Immature natural killer cell (primary cell): ENCODE measurements around the gene RBM23. TPM values are rescaled to one million over a fixed set of nuclear protein-coding genes. Genes with fewer than 3 reads are reported as not detected.
"Not testable (repeated sequence)": the region's sequence is repeated elsewhere in the genome, so short reads cannot be mapped to it uniquely, and the experiment has no call there.

ENCODE experiments used
- DNase-seq, 3 donors: peaks; one replicate each; pipeline ENCODE4 v3.0.0; 2022; ENCODE audit warnings: mixed read lengths in 1 of 3
- H3K27ac Mint-ChIP-seq, 6 donors: one replicate each; pipeline ENCODE4 v1.8.0; 2020; ENCODE audit warnings: mixed read lengths in 6 of 6, mild to moderate bottlenecking in 5 of 6, inconsistent platforms in 4 of 6, moderate library complexity in 3 of 6
- H3K27me3 Mint-ChIP-seq, 3 donors: one replicate each; pipeline ENCODE4 v1.8.0; 2020 to 2021; ENCODE audit warnings: low read depth in 3 of 3, mild to moderate bottlenecking in 3 of 3, mixed read lengths in 3 of 3, moderate library complexity in 3 of 3, inconsistent platforms in 1 of 3
- H3K36me3 Mint-ChIP-seq, 3 donors: one replicate each; pipeline ENCODE4 v1.8.0; 2020; ENCODE audit warnings: mixed read lengths in 3 of 3, inconsistent platforms in 2 of 3, mild to moderate bottlenecking in 2 of 3
- H3K4me1 Mint-ChIP-seq, 2 donors: one replicate each; pipeline ENCODE4 v1.8.0; 2020; ENCODE audit warnings: inconsistent platforms in 2 of 2, mild to moderate bottlenecking in 2 of 2, mixed read lengths in 2 of 2, moderate library complexity in 1 of 2
- H3K4me3 Mint-ChIP-seq, 5 donors: one replicate each; pipeline ENCODE4 v1.8.0; 2020; ENCODE audit warnings: mild to moderate bottlenecking in 5 of 5, mixed read lengths in 5 of 5, inconsistent platforms in 3 of 5, moderate library complexity in 3 of 5
- H3K9me3 Mint-ChIP-seq, 6 donors: one replicate each; pipeline ENCODE4 v1.8.0; 2020; ENCODE audit warnings: mild to moderate bottlenecking in 6 of 6, mixed read lengths in 6 of 6, inconsistent platforms in 4 of 6, moderate library complexity in 3 of 6
- polyA plus RNA-seq, 3 donors: library from polyadenylated mRNA; unstranded; fragments of 300-500 nt; fragmentation: Illumina TruSeq; gene quantifications; one replicate each; pipeline ENCODE4 v1.2.3, GENCODE V29; 2021

RBM23 gene
- polyA plus RNA-seq, 3 donors from 2014 or later = 80.9 to 91.9 (median 85.5) TPM

DNA sequence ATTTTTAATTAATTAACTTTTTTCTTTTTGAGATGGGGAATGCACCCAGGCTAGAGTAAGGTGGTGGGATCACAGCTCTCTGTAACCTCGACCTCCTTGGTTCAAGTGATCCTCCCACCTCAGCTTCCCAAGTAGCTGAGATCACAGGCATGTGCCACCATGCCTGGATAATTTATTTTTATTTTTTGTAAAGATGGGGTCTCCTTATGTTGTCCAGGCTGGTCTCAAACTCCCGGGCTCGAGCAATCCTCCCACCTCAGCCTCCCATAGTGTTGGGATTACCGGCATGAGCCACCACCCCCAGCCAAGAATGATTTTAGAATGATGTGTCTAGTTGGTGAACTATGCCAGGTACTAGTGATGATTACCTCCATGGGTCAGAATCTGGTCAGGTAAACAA, 54.0 kb downstream of the RBM23 start:
- H3K4me3 Mint-ChIP-seq = no peak overlapping the region
- no peaks in the 10 kb centered on the region for H3K9me3 Mint-ChIP-seq
- peaks cover 0 to 4% (median 0%) of the 10 kb centered on the region in 3 donors for H3K36me3 Mint-ChIP-seq
- H3K27me3 Mint-ChIP-seq = peaks cover 8 to 20% (median 20%) of the 10 kb centered on the region in 3 donors
- H3K4me1 Mint-ChIP-seq = no peaks in the 10 kb centered on the region
- no peak for DNase-seq
- H3K27ac Mint-ChIP-seq = no peak overlapping the region

GRCh38 chr14:22861651-22862050, 57.3 kb downstream of the RBM23 start:
- H3K36me3 Mint-ChIP-seq = peaks cover 0 to 4% (median 0%) of the 10 kb centered on the region in 3 donors
- DNase-seq = no peak
- H3K27ac Mint-ChIP-seq = no peak overlapping the region
- no peak overlapping the region for H3K4me3 Mint-ChIP-seq
- peaks cover 8 to 12% of the 10 kb centered on the region in 2 donors for H3K4me1 Mint-ChIP-seq
- H3K27me3 Mint-ChIP-seq = peaks cover 13 to 34% (median 32%) of the 10 kb centered on the region in 3 donors
- H3K9me3 Mint-ChIP-seq = no peaks in the 10 kb centered on the region

DNA sequence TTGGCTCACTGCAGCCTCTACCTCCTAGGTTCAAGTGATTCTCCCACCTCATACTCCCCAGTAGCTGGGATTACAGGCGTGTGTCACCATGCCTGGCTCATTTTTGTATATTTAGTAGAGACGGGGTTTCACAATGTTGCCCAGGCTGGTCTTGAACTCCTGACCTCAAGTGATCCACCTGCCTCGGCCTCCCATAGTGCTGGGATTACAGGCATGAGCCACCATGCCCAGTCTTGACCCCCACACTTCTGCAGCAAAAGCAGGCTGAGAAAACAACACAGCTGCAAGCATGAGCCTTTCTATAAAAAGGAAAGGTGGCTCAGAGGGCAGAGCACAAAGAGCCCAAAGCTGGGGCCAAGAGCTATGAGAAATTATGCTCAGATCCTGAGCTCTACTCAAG, 58.6 kb downstream of the RBM23 start:
- DNase-seq, H3K9me3 Mint-ChIP-seq, H3K36me3 Mint-ChIP-seq, H3K27ac Mint-ChIP-seq, H3K4me3 Mint-ChIP-seq: not testable (repeated sequence)
- peaks cover 8 to 12% of the 10 kb centered on the region in 2 donors for H3K4me1 Mint-ChIP-seq
- H3K27me3 Mint-ChIP-seq = peaks cover 13 to 33% (median 31%) of the 10 kb centered on the region in 3 donors

DNA sequence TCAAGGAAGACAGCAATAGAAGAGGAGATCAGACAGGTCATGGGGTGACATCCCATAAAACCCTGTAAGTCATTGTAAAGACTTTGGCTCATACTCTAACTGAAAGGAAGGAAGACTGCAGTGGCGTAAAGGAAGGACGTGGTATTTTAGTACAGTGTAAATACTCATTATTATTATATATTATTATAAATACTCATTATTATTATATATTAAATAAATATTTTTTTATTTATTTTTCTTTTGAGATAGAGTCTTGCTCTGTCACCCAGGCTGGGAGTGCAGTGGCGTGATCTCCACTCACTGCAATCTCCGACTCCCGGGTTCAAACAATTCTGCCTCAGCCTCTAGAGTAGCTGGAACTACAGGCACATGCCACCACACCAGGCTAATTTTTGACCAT, 62.5 kb downstream of the RBM23 start:
- H3K4me3 Mint-ChIP-seq = no peak overlapping the region
- no peak overlapping the region for H3K27ac Mint-ChIP-seq
- H3K36me3 Mint-ChIP-seq = peaks cover 0 to 3% (median 0%) of the 10 kb centered on the region in 3 donors
- peaks cover 15 to 19% of the 10 kb centered on the region in 2 donors for H3K4me1 Mint-ChIP-seq
- peaks cover 19 to 25% (median 25%) of the 10 kb centered on the region in 3 donors for H3K27me3 Mint-ChIP-seq
- DNase-seq = no peak
- peaks cover 0 to 4% (median 0%) of the 10 kb centered on the region in 6 donors for H3K9me3 Mint-ChIP-seq

DNA sequence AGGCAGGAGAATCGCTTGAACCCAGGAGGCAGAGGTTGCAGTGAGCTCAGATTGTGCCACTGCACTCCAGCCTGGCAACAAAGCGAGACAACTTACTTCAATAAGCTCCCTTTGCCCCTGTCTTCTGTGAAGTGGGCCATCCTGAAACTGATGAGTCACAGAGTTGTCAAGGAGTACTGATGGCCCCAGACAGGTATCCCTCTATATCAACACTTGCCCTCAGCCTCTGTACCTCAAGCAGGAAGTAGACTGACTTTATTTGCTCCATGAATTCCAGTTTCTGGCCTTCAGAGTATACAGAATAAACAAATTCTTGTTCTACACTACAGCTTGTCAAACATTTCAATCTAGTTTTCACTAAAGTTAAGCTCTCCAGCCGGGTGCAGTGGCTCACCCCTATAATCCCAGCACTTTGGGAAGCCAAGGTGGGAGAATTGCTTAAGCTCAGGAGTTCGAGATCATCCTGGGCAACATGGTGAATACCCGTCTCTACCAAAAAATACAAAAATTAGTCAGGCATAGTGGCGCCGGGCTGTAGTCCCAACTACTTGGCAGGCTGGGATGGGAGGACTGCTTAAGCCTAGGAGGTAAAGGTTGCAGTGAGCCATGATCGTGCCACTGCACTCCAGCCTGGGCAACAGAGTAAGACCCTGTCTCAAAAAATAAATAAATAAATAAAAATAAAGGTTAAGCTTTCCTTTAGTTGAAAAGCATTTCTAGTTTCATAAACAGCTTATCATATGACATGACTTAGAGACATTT, 63.8 kb downstream of the RBM23 start:
- peak overlapping the region in 2 of 5 donors; percentile 9 to 29 for H3K4me3 Mint-ChIP-seq
- H3K27me3 Mint-ChIP-seq = peaks cover 19 to 26% (median 20%) of the 10 kb centered on the region in 3 donors
- DNase-seq = no peak
- H3K4me1 Mint-ChIP-seq = peaks cover 16 to 19% of the 10 kb centered on the region in 2 donors
- H3K27ac Mint-ChIP-seq = no peak overlapping the region
- H3K9me3 Mint-ChIP-seq = peaks cover 0 to 4% (median 0%) of the 10 kb centered on the region in 6 donors
- peaks cover 0 to 3% (median 0%) of the 10 kb centered on the region in 3 donors for H3K36me3 Mint-ChIP-seq

- not testable (repeated sequence) for H3K27ac Mint-ChIP-seq, H3K9me3 Mint-ChIP-seq, H3K36me3 Mint-ChIP-seq, DNase-seq, H3K4me3 Mint-ChIP-seq
- H3K27me3 Mint-ChIP-seq = peaks cover 16 to 21% (median 21%) of the 10 kb centered on the region in 3 donors
- peaks cover 16 to 19% of the 10 kb centered on the region in 2 donors for H3K4me1 Mint-ChIP-seq
These were observed 64.7 kb downstream of the RBM23 start for GRCh38 chr14:22854296-22854695.

GRCh38 chr14:22852940-22853767, 65.8 kb downstream of the RBM23 start:
- peak overlapping the region in 3 of 6 donors; percentile 22 to 62 (median 49) for H3K27ac Mint-ChIP-seq
- peak overlapping the region; percentile 73 to 82 (median 82) for H3K4me3 Mint-ChIP-seq
- peaks cover 0 to 4% (median 0%) of the 10 kb centered on the region in 6 donors for H3K9me3 Mint-ChIP-seq
- H3K36me3 Mint-ChIP-seq = peaks cover 0 to 3% (median 0%) of the 10 kb centered on the region in 3 donors
- H3K27me3 Mint-ChIP-seq = peaks cover 10 to 20% (median 14%) of the 10 kb centered on the region in 3 donors
- peaks cover 10 to 12% of the 10 kb centered on the region in 2 donors for H3K4me1 Mint-ChIP-seq
- DNase-seq = peak; percentile 82 to 84 (median 82)

DNA sequence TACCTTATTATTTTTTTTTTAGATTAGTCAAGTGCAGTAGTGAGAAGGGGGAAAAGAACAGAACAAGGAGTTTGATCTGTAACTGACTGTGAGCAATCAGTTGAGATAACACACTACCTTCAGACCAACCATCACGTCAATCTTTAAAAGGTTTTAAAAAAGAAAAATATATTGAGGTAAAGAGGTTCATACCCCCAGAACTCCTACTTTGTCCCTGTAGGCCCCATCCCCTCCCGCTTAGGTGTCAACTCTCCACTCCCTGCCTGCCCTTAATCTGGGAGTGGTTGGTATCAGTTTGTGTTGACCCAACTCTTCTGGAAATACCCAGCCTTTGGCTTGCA, 66.4 kb downstream of the RBM23 start:
- peaks cover 0 to 3% (median 0%) of the 10 kb centered on the region in 3 donors for H3K36me3 Mint-ChIP-seq
- H3K4me1 Mint-ChIP-seq = peaks cover 7 to 8% of the 10 kb centered on the region in 2 donors
- H3K27ac Mint-ChIP-seq = peak overlapping the region in 1 of 6 donors; percentile 49
- peak overlapping the region in 1 of 5 donors; percentile 81 for H3K4me3 Mint-ChIP-seq
- H3K27me3 Mint-ChIP-seq = peaks cover 8 to 20% (median 16%) of the 10 kb centered on the region in 3 donors
- no peak for DNase-seq
- H3K9me3 Mint-ChIP-seq = peaks cover 0 to 4% (median 0%) of the 10 kb centered on the region in 6 donors

- not testable (repeated sequence) for H3K9me3 Mint-ChIP-seq, H3K36me3 Mint-ChIP-seq, H3K27ac Mint-ChIP-seq, H3K4me3 Mint-ChIP-seq, DNase-seq, H3K4me1 Mint-ChIP-seq
- H3K27me3 Mint-ChIP-seq = peaks cover 8 to 20% (median 16%) of the 10 kb centered on the region in 3 donors
These were observed 66.8 kb downstream of the RBM23 start for GRCh38 chr14:22852178-22852577.

DNA sequence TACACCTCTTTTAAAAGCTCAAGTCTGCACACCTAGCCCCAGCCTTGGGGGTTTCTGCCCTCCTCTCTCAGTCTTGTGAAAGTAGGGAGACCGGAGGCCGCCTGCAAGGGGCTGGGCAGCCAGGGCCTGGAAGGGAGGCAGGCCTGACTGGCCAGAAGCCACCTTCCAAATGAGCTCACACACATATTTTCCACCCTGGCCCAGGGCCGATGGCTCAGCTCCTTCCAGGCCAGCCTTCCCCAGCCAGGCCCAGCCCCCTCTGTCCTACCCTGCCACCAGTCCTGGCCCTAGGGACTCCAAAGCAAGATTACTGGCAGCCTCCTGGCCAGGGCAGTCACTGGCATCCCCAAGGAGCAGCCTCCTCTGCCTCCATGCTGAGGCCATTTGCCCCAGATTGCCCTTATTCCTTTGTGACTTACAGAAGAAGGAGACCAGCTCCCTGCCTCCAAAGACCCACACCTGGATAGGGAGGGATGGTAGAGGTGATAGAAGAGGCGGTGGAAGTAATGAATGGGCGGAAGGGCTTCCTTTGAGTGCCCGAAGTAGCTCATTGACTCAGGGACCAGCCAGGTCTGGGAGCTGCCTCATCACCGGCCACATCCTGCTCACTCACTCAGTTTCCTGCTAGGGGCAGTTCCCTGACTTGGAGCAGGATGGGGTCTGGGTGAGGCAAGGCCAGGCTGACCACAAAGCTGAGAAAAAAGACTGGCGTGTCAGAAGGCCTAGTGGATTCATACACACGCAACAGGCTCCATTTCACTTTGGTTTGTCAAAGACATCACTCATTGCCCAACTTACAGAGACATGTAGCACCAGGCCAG, 67.8 kb downstream of the RBM23 start:
- Mint-ChIP-seq H3K27me3 (peaks cover 8 to 20% (median 19%) of the 10 kb centered on the region in 3 donors), H3K4me3 (no peak overlapping the region), H3K27ac (no peak overlapping the region), H3K36me3 (peaks cover 0 to under 1% (median 0%) of the 10 kb centered on the region in 3 donors), H3K4me1 (peaks cover 7 to 8% of the 10 kb centered on the region in 2 donors), H3K9me3 (peaks cover 0 to 1% (median 0%) of the 10 kb centered on the region in 6 donors)
- DNase-seq = peak in 1 of 3 donors; percentile 16

DNA sequence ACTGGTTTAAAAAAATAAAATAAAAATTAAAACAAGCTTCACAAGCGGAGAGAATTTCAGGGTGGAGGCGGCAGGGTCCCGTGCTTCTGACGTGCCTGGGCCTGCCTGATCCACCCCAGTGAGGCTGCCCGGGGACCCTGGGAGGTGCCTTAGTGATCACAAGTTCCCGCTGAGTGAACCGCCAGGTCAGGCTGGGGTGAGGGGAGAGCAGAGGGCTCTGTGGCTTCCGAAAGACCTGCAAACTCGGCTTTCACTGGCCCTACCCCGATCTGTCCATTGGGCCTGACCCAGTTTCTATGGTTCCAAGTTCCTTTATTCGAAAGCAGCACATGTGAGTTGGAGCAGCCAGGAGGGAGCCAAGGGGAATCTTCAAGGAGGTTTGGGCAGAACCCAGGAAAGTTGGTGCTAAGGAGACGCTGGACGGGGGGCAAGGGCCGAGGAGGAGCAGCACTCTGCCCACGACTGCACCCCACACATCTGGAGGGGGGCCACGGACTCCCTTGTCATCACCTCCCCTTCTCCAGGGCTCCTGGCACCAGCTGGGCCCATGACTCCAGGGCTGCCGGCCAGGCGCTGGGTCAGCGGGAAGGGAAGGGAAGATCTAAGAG, 69.6 kb downstream of the RBM23 start:
- peaks cover 7 to 8% of the 10 kb centered on the region in 2 donors for H3K4me1 Mint-ChIP-seq
- H3K9me3 Mint-ChIP-seq = no peaks in the 10 kb centered on the region

DNA sequence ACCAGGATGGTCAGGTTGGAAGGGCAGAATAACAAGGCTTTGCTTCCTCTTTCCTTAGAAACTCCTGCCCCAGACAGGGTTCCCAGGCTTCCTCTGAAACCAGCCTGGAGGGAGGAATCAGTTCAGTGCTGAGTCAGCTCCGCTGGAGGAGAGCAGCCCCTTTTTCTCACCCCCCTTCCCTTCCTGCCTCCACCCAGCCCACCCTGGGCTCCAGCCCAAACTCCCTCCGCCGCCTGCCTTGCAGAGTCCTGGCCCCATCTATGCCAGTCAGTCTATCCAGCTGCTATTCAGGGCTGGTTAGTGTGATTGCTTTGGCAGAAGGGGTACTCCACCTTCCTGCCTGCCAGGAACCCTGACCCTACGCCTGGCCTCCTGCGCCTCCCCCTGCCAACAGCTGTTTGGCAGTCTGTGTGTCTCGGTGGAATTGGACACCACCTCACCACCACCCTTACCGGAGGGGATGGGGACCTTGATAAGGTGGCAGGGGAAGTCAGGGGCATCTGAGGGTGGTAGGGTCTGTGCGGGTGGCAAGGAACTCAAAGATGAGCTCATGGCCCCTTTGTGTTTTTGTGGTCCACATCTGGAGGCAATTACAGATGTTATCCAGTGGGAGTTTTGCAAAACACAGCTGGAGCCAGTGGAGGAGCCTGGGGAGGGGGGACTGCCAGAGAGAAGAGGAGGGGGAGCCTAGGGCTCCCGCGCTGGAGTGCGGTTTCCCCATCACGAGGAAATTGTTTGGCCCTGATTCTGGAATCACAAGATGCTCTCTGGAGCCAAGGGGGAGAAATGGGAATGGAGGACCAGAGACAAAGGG, 70.4 kb downstream of the RBM23 start:
- Mint-ChIP-seq H3K27ac (no peak overlapping the region), H3K4me3 (no peak overlapping the region), H3K9me3 (no peaks in the 10 kb centered on the region), H3K4me1 (peaks cover 7 to 8% of the 10 kb centered on the region in 2 donors), H3K36me3 (no peaks in the 10 kb centered on the region), H3K27me3 (peaks cover 8 to 14% (median 13%) of the 10 kb centered on the region in 3 donors)
- no peak for DNase-seq

More for the DNA sequence above, 69.6 kb downstream of the RBM23 start:
- Mint-ChIP-seq H3K27ac (no peak overlapping the region), H3K4me3 (no peak overlapping the region), H3K27me3 (peaks cover 9 to 16% (median 16%) of the 10 kb centered on the region in 3 donors), H3K36me3 (no peaks in the 10 kb centered on the region)
- DNase-seq = no peak
